ENCODE results near the gene CDADC1. TPM values are rescaled to one million over a fixed set of nuclear protein-coding genes. Genes with fewer than 3 reads are reported as not detected.

Gene CDADC1
- polyA plus RNA-seq, 1 donor: 9.2 TPM

GRCh38 chr13:49217962-49218492 lies 29.7 kb upstream of the CDADC1 start:
- DNase-seq: no peak
- Histone ChIP-seq H3K9me3 (ENCODE audit: control insufficient read depth, low read depth, low read length) (peaks cover 7% of the 10 kb centered on the region), H3K27ac (ENCODE audit: low read length) (no peak overlapping the region), H3K36me3 (ENCODE audit: control insufficient read depth, insufficient read depth, low read length) (no peaks in the 10 kb centered on the region), H3K4me3 (ENCODE audit: low read length) (no peak overlapping the region), H3K4me1 (ENCODE audit: control insufficient read depth, insufficient read depth, low read length) (peaks cover 6% of the 10 kb centered on the region), H3K27me3 (ENCODE audit: control insufficient read depth, insufficient read depth, low read length) (peaks cover 65% of the 10 kb centered on the region)
- WGBS (ENCODE audit: insufficient coverage, low lambda C conversion rate): 22% methylated on average over 9 of the region's 17 CpGs

DNA sequence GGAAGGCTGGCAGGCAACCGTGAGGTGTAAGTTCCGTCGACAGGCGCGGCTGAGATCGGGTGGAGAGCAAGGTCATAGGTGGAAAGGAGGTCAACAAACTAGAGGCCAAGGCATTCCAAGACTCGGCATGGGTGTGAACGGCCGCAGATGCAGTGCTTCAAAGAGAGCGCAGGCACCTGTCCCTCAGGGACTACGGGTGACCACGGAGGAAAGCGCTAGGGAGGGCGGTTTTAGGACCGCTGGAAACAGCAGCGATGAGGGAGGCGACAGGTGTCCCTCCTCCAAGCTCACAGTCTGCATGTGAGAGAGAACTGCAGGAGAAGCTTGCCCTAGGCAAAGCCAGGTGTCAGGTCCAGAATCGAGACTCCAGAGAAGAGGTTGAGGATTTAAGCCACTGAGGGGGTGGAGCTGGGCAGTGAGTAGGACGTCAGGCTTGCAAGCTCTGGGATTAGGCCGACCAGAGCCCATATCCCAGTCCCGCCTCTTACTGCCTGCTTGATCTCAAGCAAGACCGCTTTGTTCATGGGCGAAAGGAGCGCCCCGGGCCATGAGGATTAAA lies 29.2 kb upstream of the CDADC1 start:
- peaks cover 70% of the 10 kb centered on the region for H3K27me3 ChIP-seq (ENCODE audit: control insufficient read depth, insufficient read depth, low read length)
- WGBS (ENCODE audit: insufficient coverage, low lambda C conversion rate): no CpG with 5 or more reads among the region's 25 CpGs
- no peak overlapping the region for H3K4me3 ChIP-seq (ENCODE audit: low read length)
- no peak overlapping the region for H3K27ac ChIP-seq (ENCODE audit: low read length)
- H3K9me3 ChIP-seq (ENCODE audit: control insufficient read depth, low read depth, low read length): peaks cover 7% of the 10 kb centered on the region
- no peaks in the 10 kb centered on the region for H3K36me3 ChIP-seq (ENCODE audit: control insufficient read depth, insufficient read depth, low read length)
- peak in 1 of 2 donors; percentile 35 for DNase-seq
- peaks cover 6% of the 10 kb centered on the region for H3K4me1 ChIP-seq (ENCODE audit: control insufficient read depth, insufficient read depth, low read length)

- Histone ChIP-seq H3K4me3 (ENCODE audit: low read length) (no peak overlapping the region), H3K36me3 (ENCODE audit: control insufficient read depth, insufficient read depth, low read length) (no peaks in the 10 kb centered on the region), H3K27ac (ENCODE audit: low read length) (no peak overlapping the region), H3K9me3 (ENCODE audit: control insufficient read depth, low read depth, low read length) (peaks cover 7% of the 10 kb centered on the region), H3K27me3 (ENCODE audit: control insufficient read depth, insufficient read depth, low read length) (peaks cover 79% of the 10 kb centered on the region), H3K4me1 (ENCODE audit: control insufficient read depth, insufficient read depth, low read length) (peaks cover 6% of the 10 kb centered on the region)
- WGBS (ENCODE audit: insufficient coverage, low lambda C conversion rate): no CpG with 5 or more reads among the region's 17 CpGs
- no peak for DNase-seq
These were observed 28.1 kb upstream of the CDADC1 start for GRCh38 chr13:49219647-49220035.

DNA sequence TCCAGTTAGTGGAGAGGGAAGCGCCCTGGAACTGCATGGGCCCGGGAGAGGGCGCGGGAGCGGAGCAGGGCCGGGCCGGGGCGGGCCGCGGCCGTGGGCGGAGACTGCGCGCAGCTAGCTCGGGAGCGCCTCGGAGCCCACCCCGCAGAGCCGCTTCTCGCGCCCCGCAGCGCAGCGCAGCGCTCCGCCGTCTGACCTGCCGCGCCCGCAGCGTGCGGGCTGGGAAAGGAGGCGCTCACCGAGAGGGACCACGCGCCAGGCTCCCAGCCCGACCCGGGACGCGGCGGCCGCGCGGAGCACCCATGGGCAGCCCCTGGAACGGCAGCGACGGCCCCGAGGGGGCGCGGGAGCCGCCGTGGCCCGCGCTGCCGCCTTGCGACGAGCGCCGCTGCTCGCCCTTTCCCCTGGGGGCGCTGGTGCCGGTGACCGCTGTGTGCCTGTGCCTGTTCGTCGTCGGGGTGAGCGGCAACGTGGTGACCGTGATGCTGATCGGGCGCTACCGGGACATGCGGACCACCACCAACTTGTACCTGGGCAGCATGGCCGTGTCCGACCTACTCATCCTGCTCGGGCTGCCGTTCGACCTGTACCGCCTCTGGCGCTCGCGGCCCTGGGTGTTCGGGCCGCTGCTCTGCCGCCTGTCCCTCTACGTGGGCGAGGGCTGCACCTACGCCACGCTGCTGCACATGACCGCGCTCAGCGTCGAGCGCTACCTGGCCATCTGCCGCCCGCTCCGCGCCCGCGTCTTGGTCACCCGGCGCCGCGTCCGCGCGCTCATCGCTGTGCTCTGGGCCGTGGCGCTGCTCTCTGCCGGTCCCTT lies 27.5 kb upstream of the CDADC1 start, which contains the start of gene MLNR:
TSS of gene MLNR (plus strand) at position 303 of the 820 bp plus-strand sequence. CDS start at position 303, 0 bp downstream.
- Histone ChIP-seq H3K9me3 (ENCODE audit: control insufficient read depth, low read depth, low read length) (peaks cover 7% of the 10 kb centered on the region), H3K4me1 (ENCODE audit: control insufficient read depth, insufficient read depth, low read length) (peaks cover 6% of the 10 kb centered on the region), H3K27ac (ENCODE audit: low read length) (no peak within 1 kb of the TSS), H3K4me3 (ENCODE audit: low read length) (no peak within 1 kb of the TSS), H3K27me3 (ENCODE audit: control insufficient read depth, insufficient read depth, low read length) (peaks cover 82% of the 10 kb centered on the region), H3K36me3 (ENCODE audit: control insufficient read depth, insufficient read depth, low read length) (no peaks in the 10 kb centered on the region)
- WGBS (ENCODE audit: insufficient coverage, low lambda C conversion rate): no CpG with 5 or more reads among the region's 111 CpGs
- DNase-seq: peak in 1 of 2 donors; percentile 57

- Histone ChIP-seq H3K27ac (ENCODE audit: low read length) (no peak overlapping the region), H3K9me3 (ENCODE audit: control insufficient read depth, low read depth, low read length) (peaks cover 7% of the 10 kb centered on the region), H3K27me3 (ENCODE audit: control insufficient read depth, insufficient read depth, low read length) (peaks cover 86% of the 10 kb centered on the region), H3K4me1 (ENCODE audit: control insufficient read depth, insufficient read depth, low read length) (peaks cover 6% of the 10 kb centered on the region), H3K36me3 (ENCODE audit: control insufficient read depth, insufficient read depth, low read length) (no peaks in the 10 kb centered on the region), H3K4me3 (ENCODE audit: low read length) (no peak overlapping the region)
- no CpG with 5 or more reads among the region's 73 CpGs for WGBS (ENCODE audit: insufficient coverage, low lambda C conversion rate)
- peak in 1 of 2 donors; percentile 21 for DNase-seq
These were observed 26.7 kb upstream of the CDADC1 start for GRCh38 chr13:49220856-49221589.

- Histone ChIP-seq H3K9me3 (ENCODE audit: control insufficient read depth, low read depth, low read length) (peaks cover 7% of the 10 kb centered on the region), H3K36me3 (ENCODE audit: control insufficient read depth, insufficient read depth, low read length) (no peaks in the 10 kb centered on the region), H3K27me3 (ENCODE audit: control insufficient read depth, insufficient read depth, low read length) (peaks cover 82% of the 10 kb centered on the region), H3K27ac (ENCODE audit: low read length) (no peak overlapping the region), H3K4me1 (ENCODE audit: control insufficient read depth, insufficient read depth, low read length) (peaks cover 6% of the 10 kb centered on the region), H3K4me3 (ENCODE audit: low read length) (no peak overlapping the region)
- 72% methylated on average over 2 of the region's 4 CpGs for WGBS (ENCODE audit: insufficient coverage, low lambda C conversion rate)
- DNase-seq: no peak
These were observed 26.1 kb upstream of the CDADC1 start for GRCh38 chr13:49221590-49221965.

DNA sequence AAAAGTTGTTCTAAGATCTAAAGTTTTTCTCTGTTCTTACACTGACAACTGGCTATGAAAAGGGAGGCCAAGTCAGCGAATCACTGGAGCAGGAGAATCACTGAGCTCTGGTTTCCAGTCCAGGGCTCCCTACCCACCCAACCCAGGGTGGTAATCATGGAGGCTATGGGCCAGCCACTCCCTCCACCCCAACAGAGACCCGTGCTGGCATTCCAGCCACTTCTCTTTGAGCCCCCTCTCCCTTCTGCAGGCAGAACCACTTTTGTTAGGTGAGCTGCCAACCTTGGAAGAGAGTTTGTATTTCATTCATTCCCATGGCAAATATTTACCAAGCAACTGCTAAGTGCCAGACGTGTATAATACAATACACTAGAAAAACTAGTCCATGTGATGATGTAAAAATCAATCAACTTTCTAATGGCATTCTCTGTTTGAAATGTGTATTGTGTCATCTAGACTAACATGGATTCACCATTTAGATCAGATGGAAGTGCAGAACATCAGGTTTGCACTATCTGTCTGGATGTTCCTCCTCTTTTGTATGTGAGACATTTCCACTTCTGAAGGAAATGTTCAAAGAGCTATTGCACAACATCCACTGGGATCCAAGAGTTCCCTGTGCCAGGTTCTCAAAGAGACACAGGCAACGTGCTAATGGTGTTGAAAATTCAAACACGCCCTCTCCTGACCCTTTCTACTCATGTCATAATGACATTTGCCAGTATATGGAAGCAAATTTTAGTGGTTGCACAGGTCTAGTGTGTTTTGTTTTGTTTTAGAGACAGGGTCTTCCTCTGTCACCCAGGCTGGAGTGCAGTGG lies 22.3 kb upstream of the CDADC1 start:
- Histone ChIP-seq H3K9me3 (ENCODE audit: control insufficient read depth, low read depth, low read length) (peaks cover 5% of the 10 kb centered on the region), H3K4me3 (ENCODE audit: low read length) (no peak overlapping the region), H3K27me3 (ENCODE audit: control insufficient read depth, insufficient read depth, low read length) (peaks cover 49% of the 10 kb centered on the region), H3K36me3 (ENCODE audit: control insufficient read depth, insufficient read depth, low read length) (no peaks in the 10 kb centered on the region), H3K4me1 (ENCODE audit: control insufficient read depth, insufficient read depth, low read length) (peaks cover 3% of the 10 kb centered on the region), H3K27ac (ENCODE audit: low read length) (no peak overlapping the region)
- DNase-seq: no peak
- WGBS (ENCODE audit: insufficient coverage, low lambda C conversion rate): no CpG with 5 or more reads among the region's 5 CpGs

DNA sequence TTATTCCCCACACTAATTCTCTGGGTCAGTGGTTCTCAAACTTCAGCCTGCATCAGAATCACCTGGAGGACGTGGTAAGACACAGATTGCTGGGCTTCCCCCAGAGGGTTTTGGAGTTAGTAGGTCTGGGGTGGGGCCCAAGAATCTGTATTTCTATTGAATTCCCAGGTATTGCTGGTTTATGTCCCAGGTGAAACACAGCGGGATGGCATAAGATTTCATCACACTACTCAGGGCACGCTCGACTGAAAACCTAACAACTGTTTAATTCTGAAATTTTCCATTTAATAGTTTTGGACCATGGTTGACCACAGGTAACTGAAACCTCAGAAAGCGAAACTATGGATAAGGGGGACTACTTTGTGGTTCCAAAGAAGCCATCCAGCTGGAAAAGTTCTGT lies 21.1 kb upstream of the CDADC1 start:
- Histone ChIP-seq H3K27me3 (ENCODE audit: control insufficient read depth, insufficient read depth, low read length) (peaks cover 37% of the 10 kb centered on the region), H3K27ac (ENCODE audit: low read length) (no peak overlapping the region), H3K4me3 (ENCODE audit: low read length) (no peak overlapping the region), H3K9me3 (ENCODE audit: control insufficient read depth, low read depth, low read length) (no peaks in the 10 kb centered on the region), H3K4me1 (ENCODE audit: control insufficient read depth, insufficient read depth, low read length) (no peaks in the 10 kb centered on the region), H3K36me3 (ENCODE audit: control insufficient read depth, insufficient read depth, low read length) (no peaks in the 10 kb centered on the region)
- DNase-seq: no peak
- no CpG with 5 or more reads among the region's 5 CpGs for WGBS (ENCODE audit: insufficient coverage, low lambda C conversion rate)

DNA sequence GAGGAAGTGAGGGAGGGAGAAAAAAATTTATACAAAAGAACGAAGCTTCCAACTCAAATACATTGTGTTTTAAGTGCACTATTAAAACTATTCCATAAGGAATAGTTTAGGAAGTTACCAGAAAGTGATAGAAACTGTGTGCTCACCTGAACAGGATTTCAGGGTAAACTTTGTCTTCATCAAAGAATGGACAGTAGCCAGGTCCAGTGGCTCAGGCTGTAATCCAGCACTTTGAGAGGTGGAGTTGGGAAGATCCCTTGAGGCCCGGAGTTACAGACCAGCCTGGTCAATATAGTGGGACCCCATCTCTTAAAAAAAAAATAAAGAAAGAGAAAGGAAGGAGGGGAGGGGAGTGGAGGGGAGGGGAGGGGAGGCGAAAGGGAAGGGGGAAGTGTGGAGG lies 13.0 kb upstream of the CDADC1 start:
- no CpG with 5 or more reads among the region's 3 CpGs for WGBS (ENCODE audit: insufficient coverage, low lambda C conversion rate)

More for the DNA sequence above, 13.0 kb upstream of the CDADC1 start:
- Histone ChIP-seq H3K4me1 (ENCODE audit: control insufficient read depth, insufficient read depth, low read length) (no peaks in the 10 kb centered on the region), H3K27ac (ENCODE audit: low read length) (no peak overlapping the region), H3K9me3 (ENCODE audit: control insufficient read depth, low read depth, low read length) (no peaks in the 10 kb centered on the region), H3K27me3 (ENCODE audit: control insufficient read depth, insufficient read depth, low read length) (no peaks in the 10 kb centered on the region), H3K36me3 (ENCODE audit: control insufficient read depth, insufficient read depth, low read length) (no peaks in the 10 kb centered on the region), H3K4me3 (ENCODE audit: low read length) (no peak overlapping the region)
- DNase-seq: no peak

All from large intestine (tissue), 3 donors.